HG03025 (cell line): ENCODE measurements around the gene CDK11B.
"Not testable (repeated sequence)": the region's sequence is repeated elsewhere in the genome, so short reads cannot be mapped to it uniquely, and the experiment has no call there.

ENCODE experiments used
- ATAC-seq: cut with Tn5 transposase; IDR thresholded peaks from one replicate; pipeline ENCODE4 v1.9.1; 2021; ENCODE audit warnings: mild to moderate bottlenecking, moderate library complexity; ENCODE audit not compliant: unreplicated experiment, low FRiP score

Gene CDK11B

DNA sequence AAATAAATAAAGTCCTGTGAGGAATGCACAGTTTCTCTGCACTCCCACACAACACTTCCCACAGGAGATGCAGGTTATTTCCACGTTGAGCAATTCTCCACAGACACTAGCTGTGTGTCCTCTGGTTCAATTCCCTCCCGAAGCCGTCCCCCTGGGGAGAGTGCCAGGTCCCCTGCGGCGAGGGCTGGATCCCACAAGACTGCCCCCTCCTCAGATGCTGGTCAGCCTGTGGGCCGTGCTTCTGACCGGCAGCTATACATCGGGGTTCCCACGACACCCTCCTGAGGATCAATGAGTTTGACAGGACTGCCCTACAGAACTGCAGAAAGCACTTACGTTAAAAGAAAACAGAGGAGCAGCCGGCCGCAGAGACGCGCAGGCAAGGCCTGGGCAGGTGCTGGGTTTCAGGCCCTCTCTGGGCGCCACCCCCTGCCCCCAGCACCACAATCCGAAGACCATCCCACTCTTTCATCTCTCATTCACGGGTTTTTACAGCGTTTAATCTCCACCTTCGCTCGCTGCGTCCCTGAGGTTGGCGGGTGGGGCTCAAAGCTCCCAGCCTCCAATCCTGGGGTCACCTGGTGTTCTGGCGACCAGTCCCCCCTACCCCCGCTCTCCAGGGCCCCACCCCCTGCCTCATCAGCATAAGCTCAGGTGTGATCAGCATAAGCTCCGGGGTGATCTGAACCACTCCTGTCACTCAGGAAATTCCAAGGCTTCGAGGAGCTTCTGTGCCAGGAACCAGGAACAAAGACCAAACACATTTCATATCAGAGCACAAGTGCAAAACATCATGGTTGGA lies 24.5 kb upstream of the CDK11B start:
- no peak for ATAC-seq

- no peak for ATAC-seq
These were observed 22.1 kb upstream of the CDK11B start for GRCh38 chr1:1680912-1681273.

GRCh38 chr1:1680031-1680911 lies 21.5 kb upstream of the CDK11B start:
- ATAC-seq = no peak

- no peak for ATAC-seq
These were observed 20.0 kb upstream of the CDK11B start for GRCh38 chr1:1678581-1679380.

GRCh38 chr1:1677718-1678580 lies 19.1 kb upstream of the CDK11B start:
- ATAC-seq = peak; percentile 36

GRCh38 chr1:1676087-1676486 lies 17.3 kb upstream of the CDK11B start:
- ATAC-seq = not testable (repeated sequence)

DNA sequence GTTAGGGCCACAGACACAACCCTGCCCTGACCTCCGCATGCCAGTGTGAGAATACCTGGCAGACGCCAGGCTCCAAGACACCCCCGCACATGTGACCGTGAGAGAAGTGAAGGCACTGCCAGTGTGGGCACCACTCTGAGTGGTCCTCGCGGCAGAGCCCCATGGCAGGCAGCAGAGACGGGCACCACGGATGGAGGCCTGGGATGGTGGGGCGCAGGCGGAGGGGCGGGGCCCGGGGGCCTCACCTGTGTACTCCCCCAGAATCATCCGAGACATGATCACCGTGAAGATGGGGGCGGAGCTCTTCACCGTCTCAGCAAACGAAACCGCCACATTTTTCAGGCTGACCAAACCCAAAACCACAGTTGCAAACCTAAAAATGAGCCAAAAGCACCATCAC lies 16.4 kb upstream of the CDK11B start:
- ATAC-seq = not testable (repeated sequence)

- ATAC-seq = not testable (repeated sequence)
These were observed 16.0 kb upstream of the CDK11B start for GRCh38 chr1:1674806-1675205.

GRCh38 chr1:1672181-1672965 lies 13.6 kb upstream of the CDK11B start:
- no peak for ATAC-seq

DNA sequence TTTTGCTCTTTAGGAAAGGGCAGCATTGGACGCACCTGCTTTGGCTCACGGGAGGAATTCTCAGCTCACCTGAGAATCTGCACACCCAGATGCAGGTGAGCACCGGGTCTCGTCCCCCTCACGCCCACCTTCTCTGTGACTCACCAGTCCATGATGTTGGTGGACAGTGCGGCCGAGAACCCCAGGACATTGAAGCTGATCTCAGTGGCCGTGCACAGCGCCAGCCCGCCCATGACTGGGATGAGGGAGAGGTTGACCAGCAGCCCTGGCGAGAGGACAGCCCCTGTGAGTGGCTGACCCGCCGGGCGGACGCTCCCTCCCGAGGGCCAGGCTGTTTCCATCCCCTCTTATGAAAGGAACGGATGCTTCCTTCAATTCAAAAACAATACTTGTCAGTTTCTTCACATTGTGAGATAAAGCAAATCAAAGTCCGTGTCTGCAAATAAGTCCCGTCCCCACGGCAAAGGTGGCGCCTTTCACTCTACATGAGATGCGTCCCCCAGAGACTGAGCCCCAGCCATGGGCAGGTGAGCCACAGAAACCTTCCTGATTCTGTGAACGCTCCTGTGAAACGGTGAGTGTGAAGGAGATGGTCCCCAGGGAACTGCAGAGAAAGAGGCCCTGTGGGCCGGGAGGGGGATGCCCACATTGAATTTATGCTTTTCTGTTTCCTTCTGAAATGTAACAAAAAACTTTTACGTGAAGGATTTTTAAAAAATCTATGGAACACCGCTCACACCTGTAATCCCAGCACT lies 12.7 kb upstream of the CDK11B start:
- ATAC-seq = no peak

GRCh38 chr1:1670866-1671265 lies 12.1 kb upstream of the CDK11B start:
- ATAC-seq = no peak

GRCh38 chr1:1669468-1670440 lies 10.9 kb upstream of the CDK11B start:
- no peak for ATAC-seq

DNA sequence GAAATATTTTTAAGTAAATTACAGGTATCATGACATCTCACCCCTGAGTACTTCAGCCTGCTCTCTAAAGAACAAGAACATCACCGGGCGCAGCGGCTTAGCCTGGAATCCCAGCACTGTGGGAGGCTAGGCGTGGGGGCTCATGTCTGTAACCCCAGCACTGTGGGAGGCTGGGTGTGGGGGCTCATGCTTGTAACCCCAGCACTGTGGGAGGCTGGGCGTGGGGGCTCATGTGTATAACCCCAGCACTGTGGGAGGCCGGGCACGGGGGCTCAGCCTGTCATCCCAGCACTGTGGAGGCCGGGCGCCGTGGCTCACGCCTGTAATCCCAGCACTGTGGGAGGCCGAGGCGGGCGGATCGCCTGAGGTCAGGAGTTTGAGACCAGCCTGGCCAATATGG lies 7.7 kb upstream of the CDK11B start:
- ATAC-seq = no peak

GRCh38 chr1:1665815-1666251 lies 7.0 kb upstream of the CDK11B start:
- no peak for ATAC-seq

DNA sequence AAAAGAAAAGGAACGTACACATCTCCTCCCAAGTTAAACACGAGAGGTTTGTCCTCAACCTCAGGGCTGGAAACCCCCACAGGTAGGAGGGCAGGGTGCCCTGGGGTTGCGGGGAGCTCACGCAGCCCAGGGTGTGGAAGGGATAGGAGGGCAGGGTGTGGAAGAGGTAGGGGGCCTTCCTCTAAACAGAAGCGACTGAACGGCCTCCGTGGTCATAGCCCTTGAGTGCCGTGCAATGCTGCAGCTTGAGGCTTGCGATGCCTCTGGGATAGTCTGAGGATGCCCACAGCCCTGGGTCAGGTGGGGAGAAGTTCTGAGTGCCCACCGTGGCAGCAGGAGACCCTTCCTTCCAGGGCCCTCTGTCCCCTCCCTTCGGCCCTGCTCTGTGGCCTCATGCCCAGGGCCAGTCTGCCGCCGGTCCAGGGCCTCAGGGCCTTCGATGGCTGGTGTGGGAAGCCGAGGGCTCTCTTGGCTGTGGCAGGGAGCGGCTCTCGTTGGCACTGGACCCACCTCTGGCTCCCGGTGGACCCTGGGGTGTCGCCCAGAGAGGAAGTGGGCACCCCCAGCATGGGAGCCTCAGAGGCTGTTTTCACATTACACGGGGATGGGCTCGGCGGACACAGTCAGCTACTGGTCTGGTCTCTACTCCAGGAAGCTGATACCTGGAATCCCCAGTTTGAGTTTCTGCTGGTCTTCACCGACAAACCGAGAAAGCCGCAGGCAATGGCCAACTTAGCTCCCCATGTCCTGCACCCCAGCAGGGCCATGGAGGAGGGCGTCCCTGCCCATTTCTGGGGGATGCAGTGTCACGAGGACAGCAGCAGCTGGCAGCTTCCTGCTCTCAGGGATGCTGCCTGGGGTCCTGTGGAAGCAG lies 6.4 kb upstream of the CDK11B start:
- ATAC-seq = no peak

DNA sequence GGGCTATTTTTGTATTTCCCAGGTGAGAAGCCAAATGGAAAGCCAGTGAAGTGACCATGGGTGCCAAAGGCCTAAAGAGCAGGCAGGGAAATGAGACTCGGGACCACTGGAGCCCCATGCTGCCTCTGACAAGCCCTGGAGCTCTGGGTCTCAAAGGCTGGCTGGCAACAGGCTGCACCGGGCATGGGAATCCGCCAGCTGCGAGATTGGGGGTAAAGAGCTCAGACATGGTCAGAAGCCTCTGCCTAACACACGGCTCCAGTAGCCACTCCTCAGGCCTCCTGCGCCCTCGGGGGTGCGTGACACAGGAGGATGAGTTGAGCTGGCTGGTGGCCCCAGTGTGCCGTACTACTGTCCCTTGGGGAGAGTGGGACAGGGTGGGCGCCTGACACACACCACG lies 5.5 kb upstream of the CDK11B start:
- ATAC-seq = not testable (repeated sequence)
